Measurements from ENCODE around the gene HIGD1B.
A peak's percentile ranks its signal among the peaks of the same experiment; 100 is the strongest.

- TF ChIP-seq REST (IDR thresholded peaks at IDR 0.05; ENCODE audit: insufficient read depth in 1 of 2, low read depth in 2 of 2, low read length in 2 of 2) (peak in 1 of 2 experiments; percentile 57; a peak in 1 of 4 replicates), SIN3A (IDR thresholded peaks at IDR 0.05; ENCODE audit: borderline replicate concordance, insufficient read depth, low read length) (peak; percentile 81), POLR2AphosphoS5 (IDR thresholded peaks at IDR 0.05; ENCODE audit: low read depth, low read length) (peak; percentile 94)
These were observed 51.5 kb downstream of the HIGD1B start, which contains the start of gene EFTUD2 for GRCh38 chr17:44899074-44899782.
